WTC11 (cell line): ENCODE measurements around the gene MCL1. TPM values are rescaled to one million over a fixed set of nuclear protein-coding genes. Genes with fewer than 3 reads are reported as not detected.
"Not testable (repeated sequence)": the region's sequence is repeated elsewhere in the genome, so short reads cannot be mapped to it uniquely, and the experiment has no call there.

Experiments used
- ATAC-seq: fragments of 200-7000 bp; cut with Tn5 transposase; 2 replicates; pipeline ENCODE4 v1.10.0; 2021; ENCODE audit warnings: mild to moderate bottlenecking, moderate library complexity
- CTCF ChIA-PET: fragments of 300-600 bp; sonication (Branson Sonifier 250); formaldehyde crosslinking; loops from one replicate; lab custom pipeline; 2021; ENCODE audit warnings: antibody characterized with exemption; lab: Charles Lee
- POLR2A ChIA-PET: fragments of 350-600 bp; sonication (Branson Sonifier 250); formaldehyde crosslinking; loops from one replicate; lab custom pipeline; 2021; ENCODE audit warnings: antibody characterized with exemption; lab: Charles Lee
- DNase-seq: peaks from one replicate; pipeline ENCODE4 v3.0.0; 2021; ENCODE audit warnings: low spot score
- H3K27ac Mint-ChIP-seq: 2 replicates; pipeline ENCODE4 v1.8.0; 2021; ENCODE audit warnings: mixed read lengths
- H3K27me3 Mint-ChIP-seq: 2 replicates; pipeline ENCODE4 v1.8.0; 2021; ENCODE audit warnings: low read depth, mild to moderate bottlenecking, moderate library complexity, mixed read lengths
- H3K36me3 Mint-ChIP-seq: 2 replicates; pipeline ENCODE4 v1.8.0; 2021; ENCODE audit warnings: mixed read lengths
- H3K4me1 Mint-ChIP-seq: 2 replicates; pipeline ENCODE4 v1.8.0; 2022; ENCODE audit warnings: mixed read lengths
- H3K4me3 Mint-ChIP-seq: 2 replicates; pipeline ENCODE4 v1.8.0; 2021; ENCODE audit warnings: mild to moderate bottlenecking, moderate library complexity, mixed read lengths
- H3K9me3 Mint-ChIP-seq: 2 replicates; pipeline ENCODE4 v1.8.0; 2021; ENCODE audit warnings: mixed read lengths
- EMX1 ChIP-seq: fragments of 250-450 bp; sonication (Bioruptor Pico); IDR thresholded peaks from 2 replicates; pipeline ENCODE4 v1.8.0; 2021; ENCODE audit warnings: mild to moderate bottlenecking
- FOXP1 ChIP-seq: sonication (generic); formaldehyde crosslinking; IDR thresholded peaks from 2 replicates; pipeline ENCODE4 v1.8.0; 2022; ENCODE audit warnings: missing genetic modification reagents, mild to moderate bottlenecking, moderate library complexity, borderline replicate concordance
- HMGA2 ChIP-seq: fragments of 250-450 bp; sonication (Bioruptor Pico); IDR thresholded peaks from 2 replicates; pipeline ENCODE4 v1.4.0; 2021; ENCODE audit warnings: mild to moderate bottlenecking, moderate library complexity
- MYBL2 ChIP-seq: sonication (generic); formaldehyde crosslinking; IDR thresholded peaks from 2 replicates; pipeline ENCODE4 v1.8.1; 2023; ENCODE audit warnings: mild to moderate bottlenecking, moderate library complexity, missing genetic modification reagents
- OVOL2 ChIP-seq: fragments of 250-450 bp; sonication (Bioruptor Pico); IDR thresholded peaks from 2 replicates; pipeline ENCODE4 v1.9.0; 2021; ENCODE audit warnings: mild to moderate bottlenecking, borderline replicate concordance
- TCF7 ChIP-seq: sonication (generic); formaldehyde crosslinking; IDR thresholded peaks from 2 replicates; pipeline ENCODE4 v1.8.0; 2022; ENCODE audit warnings: mild to moderate bottlenecking, low read depth, missing genetic modification reagents, moderate library complexity
- total RNA-seq: library from RNA; stranded (reverse); gene quantifications from 3 replicates; pipeline ENCODE4 v1.2.3, GENCODE V29; 2021
- TF ChIP-seq, protein P1 (sequence below): sonication (generic); formaldehyde crosslinking; IDR thresholded peaks from 2 replicates; pipeline ENCODE4 v1.8.0; 2023; ENCODE audit warnings: mild to moderate bottlenecking, missing genetic modification reagents
- TF ChIP-seq, protein P2 (sequence below): fragments of 250-450 bp; sonication (Bioruptor Pico); conservative IDR thresholded peaks from 2 replicates; pipeline ENCODE4 v1.9.0; 2021; ENCODE audit warnings: mild to moderate bottlenecking
- TF ChIP-seq, protein P3 (sequence below): sonication (generic); formaldehyde crosslinking; conservative IDR thresholded peaks from 2 replicates; pipeline ENCODE4 v1.8.1; 2022; ENCODE audit warnings: mild to moderate bottlenecking, missing genetic modification reagents

MCL1 gene
- total RNA-seq, 1 experiment from 2014 or later = 191 TPM

DNA sequence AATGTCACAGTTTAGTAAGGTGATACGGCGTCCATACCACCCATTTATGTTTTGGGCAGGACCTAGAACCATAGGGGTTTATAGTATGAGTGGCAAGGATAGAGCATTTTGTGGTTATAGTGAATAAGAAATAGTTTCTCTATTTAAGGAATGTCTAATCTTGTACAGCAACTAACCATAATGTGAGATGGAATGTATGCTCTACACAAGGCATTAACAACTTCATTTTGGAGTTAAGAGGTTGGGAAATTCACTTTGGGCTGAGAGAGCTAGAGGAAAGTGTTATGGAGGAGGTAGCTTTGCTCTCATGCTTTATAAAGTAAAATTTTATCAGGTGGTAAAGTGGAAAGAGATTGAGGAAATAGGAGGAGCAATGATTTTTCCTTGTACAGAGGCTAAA, 3.0 kb upstream of the MCL1 start:
- CTCF ChIA-PET = interaction anchor here (1.1 kb wide), 1 partner anchor 23 kb away, joined by 3 read pairs; no protein-coding TSS in a partner anchor
- TF ChIP-seq EMX1 (CRISPR knock-in tag) = no peak
- TF ChIP-seq, protein P1, sequence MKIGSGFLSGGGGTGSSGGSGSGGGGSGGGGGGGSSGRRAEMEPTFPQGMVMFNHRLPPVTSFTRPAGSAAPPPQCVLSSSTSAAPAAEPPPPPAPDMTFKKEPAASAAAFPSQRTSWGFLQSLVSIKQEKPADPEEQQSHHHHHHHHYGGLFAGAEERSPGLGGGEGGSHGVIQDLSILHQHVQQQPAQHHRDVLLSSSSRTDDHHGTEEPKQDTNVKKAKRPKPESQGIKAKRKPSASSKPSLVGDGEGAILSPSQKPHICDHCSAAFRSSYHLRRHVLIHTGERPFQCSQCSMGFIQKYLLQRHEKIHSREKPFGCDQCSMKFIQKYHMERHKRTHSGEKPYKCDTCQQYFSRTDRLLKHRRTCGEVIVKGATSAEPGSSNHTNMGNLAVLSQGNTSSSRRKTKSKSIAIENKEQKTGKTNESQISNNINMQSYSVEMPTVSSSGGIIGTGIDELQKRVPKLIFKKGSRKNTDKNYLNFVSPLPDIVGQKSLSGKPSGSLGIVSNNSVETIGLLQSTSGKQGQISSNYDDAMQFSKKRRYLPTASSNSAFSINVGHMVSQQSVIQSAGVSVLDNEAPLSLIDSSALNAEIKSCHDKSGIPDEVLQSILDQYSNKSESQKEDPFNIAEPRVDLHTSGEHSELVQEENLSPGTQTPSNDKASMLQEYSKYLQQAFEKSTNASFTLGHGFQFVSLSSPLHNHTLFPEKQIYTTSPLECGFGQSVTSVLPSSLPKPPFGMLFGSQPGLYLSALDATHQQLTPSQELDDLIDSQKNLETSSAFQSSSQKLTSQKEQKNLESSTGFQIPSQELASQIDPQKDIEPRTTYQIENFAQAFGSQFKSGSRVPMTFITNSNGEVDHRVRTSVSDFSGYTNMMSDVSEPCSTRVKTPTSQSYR (CRISPR knock-in tag) = no peak
- TF ChIP-seq, protein P2, sequence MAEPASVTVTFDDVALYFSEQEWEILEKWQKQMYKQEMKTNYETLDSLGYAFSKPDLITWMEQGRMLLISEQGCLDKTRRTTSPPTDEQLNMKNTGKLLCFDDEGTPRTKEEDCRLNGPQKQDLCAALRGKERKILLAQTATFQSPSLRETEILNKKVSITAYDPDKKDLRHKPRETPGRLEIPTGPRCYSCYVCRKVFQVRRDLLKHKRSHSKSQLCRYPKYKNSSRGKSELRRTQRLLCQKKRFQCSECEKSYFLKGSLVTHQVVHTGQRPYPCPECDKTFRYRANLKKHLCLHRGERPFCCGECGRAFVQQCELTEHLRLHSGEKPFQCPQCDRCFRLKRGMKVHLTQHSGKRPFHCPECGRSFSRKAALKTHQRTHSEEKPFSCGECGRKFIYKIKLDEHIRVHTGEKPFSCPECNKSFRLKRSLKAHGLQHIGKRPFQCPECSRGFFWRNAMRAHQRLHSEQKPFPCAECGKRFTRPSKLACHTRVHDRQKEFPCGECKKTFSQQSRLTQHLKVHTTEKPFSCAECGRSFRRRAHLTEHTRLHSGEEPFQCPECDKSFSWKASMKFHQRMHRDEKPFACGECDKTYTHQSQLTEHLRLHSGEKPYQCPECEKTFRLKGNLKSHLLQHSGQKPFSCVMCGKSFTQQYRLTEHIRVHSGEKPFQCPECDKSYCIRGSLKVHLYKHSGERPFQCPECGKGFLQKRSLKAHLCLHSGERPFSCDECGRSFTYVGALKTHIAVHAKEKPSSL = no peak

DNA sequence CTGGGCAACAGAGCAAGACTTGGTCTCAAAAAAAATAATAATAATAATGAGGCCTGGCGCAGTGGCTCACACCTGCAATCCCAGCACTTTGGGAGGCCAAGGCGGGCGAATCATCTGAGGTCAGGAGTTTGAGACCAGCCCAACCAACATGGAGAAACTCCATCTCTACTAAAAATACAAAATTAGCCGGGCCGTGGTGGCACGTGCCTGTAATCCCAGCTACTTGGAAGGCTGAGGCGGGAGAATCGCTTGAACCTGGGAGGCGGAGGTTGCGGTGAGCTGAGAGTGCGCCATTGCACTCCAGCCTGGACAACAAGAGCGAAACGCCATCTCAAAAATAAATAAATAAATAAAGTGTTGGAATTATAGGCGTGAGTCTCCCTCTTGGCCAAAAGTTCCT, 2.6 kb upstream of the MCL1 start:
- H3K27me3 Mint-ChIP-seq, ATAC-seq, DNase-seq, H3K9me3 Mint-ChIP-seq, H3K4me3 Mint-ChIP-seq, H3K27ac Mint-ChIP-seq, CTCF ChIA-PET: not testable (repeated sequence)
- POLR2A ChIA-PET = interaction anchor here (0.6 kb wide), 1 partner anchor 232 kb away, joined by 3 read pairs; no protein-coding TSS in a partner anchor
- Mint-ChIP-seq H3K4me1 (peaks cover 14% of the 10 kb centered on the region), H3K36me3 (peaks cover 23% of the 10 kb centered on the region)

More for the DNA sequence above, 3.0 kb upstream of the MCL1 start:
- ATAC-seq = no peak
- H3K27me3 Mint-ChIP-seq = no peaks in the 10 kb centered on the region; the same call in 1 of the 2 replicates
- POLR2A ChIA-PET = interaction anchor here (0.6 kb wide), 1 partner anchor 231 kb away, joined by 3 read pairs; no protein-coding TSS in a partner anchor
- H3K9me3 Mint-ChIP-seq = no peaks in the 10 kb centered on the region
- DNase-seq = no peak
- peaks cover 19% of the 10 kb centered on the region for H3K36me3 Mint-ChIP-seq
- H3K4me3 Mint-ChIP-seq = no peak overlapping the region
- peaks cover 11% of the 10 kb centered on the region for H3K4me1 Mint-ChIP-seq
- peak overlapping the region; percentile 67; the same call in 1 of the 2 replicates for H3K27ac Mint-ChIP-seq

DNA sequence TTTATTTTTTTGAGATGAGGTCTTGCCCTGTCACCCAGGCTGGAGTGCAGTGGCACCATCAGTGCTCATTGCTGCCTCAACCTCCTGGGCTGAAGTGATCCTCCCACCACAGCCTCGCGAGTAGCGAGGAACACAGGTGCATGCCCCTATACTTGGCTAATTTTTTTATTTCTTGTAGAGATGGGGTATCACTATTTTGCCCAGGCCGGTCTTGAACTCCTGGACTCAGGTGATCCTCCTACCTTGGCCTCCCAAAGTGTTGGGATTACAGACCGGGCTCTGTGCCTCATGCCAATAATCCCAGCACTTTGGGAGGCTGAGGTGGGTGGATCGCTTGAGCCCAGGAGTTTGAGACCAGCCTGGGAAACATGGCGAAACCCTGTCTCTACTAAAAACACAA, 2.0 kb upstream of the MCL1 start:
- H3K27ac Mint-ChIP-seq, CTCF ChIA-PET, ATAC-seq, H3K27me3 Mint-ChIP-seq, DNase-seq, H3K9me3 Mint-ChIP-seq, H3K4me3 Mint-ChIP-seq: not testable (repeated sequence)
- Mint-ChIP-seq H3K4me1 (peaks cover 19% of the 10 kb centered on the region), H3K36me3 (peaks cover 28% of the 10 kb centered on the region)
- POLR2A ChIA-PET = interaction anchor here (0.6 to 9.4 kb wide), 2 partner anchors 18 to 232 kb away, joined by 3 to 188 read pairs; no protein-coding TSS in a partner anchor

DNA sequence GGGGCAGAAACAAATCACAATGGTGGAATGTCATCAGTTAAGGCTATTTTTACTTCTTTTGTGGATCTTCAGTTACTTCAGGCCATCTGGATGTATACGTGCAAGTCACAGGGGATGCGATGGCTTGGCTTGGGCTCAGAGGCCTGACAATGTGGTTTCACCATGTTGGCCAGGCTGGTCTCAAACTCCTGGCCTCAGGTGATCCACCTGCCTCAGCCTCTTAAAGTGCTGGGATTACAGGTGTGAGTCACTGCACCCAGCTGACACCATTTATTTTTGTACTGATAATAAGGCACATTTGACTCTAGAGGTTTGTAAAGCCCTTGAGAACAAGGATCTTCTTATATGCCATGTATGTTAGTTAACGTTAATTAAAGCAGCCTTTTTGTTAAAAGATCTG, 1.6 kb upstream of the MCL1 start:
- POLR2A ChIA-PET = interaction anchor here (0.6 to 9.4 kb wide), 4 partner anchors 11 to 702 kb away, joined by 4 to 188 read pairs (median 65); no protein-coding TSS in a partner anchor
- DNase-seq, CTCF ChIA-PET, H3K9me3 Mint-ChIP-seq, ATAC-seq, H3K27me3 Mint-ChIP-seq: not testable (repeated sequence)
- Mint-ChIP-seq H3K4me3 (peak overlapping the region; percentile 83), H3K4me1 (peaks cover 24% of the 10 kb centered on the region), H3K27ac (peak overlapping the region; percentile 100), H3K36me3 (peaks cover 33% of the 10 kb centered on the region)

DNA sequence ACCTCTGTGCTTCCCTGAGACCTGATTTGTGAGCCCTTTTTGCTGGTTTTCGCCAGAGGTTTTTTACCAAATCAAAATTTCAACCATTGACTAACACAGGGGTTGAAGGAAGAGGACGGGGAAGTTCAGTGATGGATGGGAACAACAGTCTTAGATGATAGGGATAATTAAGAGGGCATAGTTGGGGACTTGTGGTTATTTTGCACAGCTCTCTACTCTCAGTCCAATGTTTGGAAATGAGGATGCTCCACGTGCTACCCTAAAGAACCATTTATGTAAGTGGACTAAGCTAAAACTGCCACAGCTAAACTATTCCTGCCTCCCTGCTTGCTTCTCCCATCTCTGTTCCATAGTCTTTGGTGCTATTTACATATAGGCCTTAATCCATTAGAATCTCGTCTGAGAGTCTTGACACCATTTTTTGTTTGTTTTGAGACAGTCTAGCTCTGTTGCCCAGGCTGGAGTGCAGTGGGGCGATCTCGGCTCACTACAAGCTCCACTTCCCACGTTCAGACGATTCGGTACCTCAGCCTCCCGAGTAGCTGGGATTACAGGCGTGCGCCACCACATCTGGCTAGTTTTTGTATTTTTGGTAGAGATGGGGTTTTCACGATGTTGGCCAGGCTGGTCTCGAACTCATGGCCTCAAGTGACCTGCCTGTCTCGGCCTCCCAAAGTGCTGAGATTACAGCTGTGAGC, 684 bp upstream of the MCL1 start:
- POLR2A ChIA-PET = interaction anchor here (0.6 to 9.4 kb wide), 23 partner anchors 9 to 703 kb away, joined by 3 to 188 read pairs (median 4); partner anchors contain the start of genes CTSK, ENSA, FALEC and GOLPH3L
- no peak for ATAC-seq
- TF ChIP-seq FOXP1 (CRISPR knock-in tag) (0 out of 2 replicates have a peak, but pooled peaks have one; percentile 26), HMGA2 (CRISPR knock-in tag) (no peak), TCF7 (CRISPR knock-in tag) (no peak), OVOL2 (CRISPR knock-in tag) (no peak), MYBL2 (CRISPR knock-in tag) (no peak)
- TF ChIP-seq, protein P3, sequence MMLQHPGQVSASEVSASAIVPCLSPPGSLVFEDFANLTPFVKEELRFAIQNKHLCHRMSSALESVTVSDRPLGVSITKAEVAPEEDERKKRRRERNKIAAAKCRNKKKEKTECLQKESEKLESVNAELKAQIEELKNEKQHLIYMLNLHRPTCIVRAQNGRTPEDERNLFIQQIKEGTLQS = 0 out of 2 replicates have a peak, but pooled peaks have one; percentile 11

More for the DNA sequence above, 684 bp upstream of the MCL1 start:
- peak overlapping the region; percentile 100 for H3K27ac Mint-ChIP-seq
- peaks cover 40% of the 10 kb centered on the region for H3K36me3 Mint-ChIP-seq
- peaks cover 32% of the 10 kb centered on the region for H3K4me1 Mint-ChIP-seq
- no peak for DNase-seq
- H3K9me3 Mint-ChIP-seq = no peaks in the 10 kb centered on the region
- CTCF ChIA-PET = interaction anchor here (1.0 to 2.6 kb wide), 12 partner anchors 9 to 426 kb away, joined by 3 to 59 read pairs (median 7); partner anchors contain the start of genes ENSA, FALEC and MINDY1
- H3K27me3 Mint-ChIP-seq = no peaks in the 10 kb centered on the region; the same call in 1 of the 2 replicates
- H3K4me3 Mint-ChIP-seq = peak overlapping the region; percentile 83
